BLaER1 (cell line): ENCODE measurements around the gene SAMD4B.
"Not testable (repeated sequence)": the region's sequence is repeated elsewhere in the genome, so short reads cannot be mapped to it uniquely, and the experiment has no call there.

Source experiments
- H3K27ac ChIP-seq: shearing (Covaris generic); formaldehyde crosslinking; 2 replicates; pipeline ENCODE4 v1.8.1; 2022
- H3K27me3 ChIP-seq: shearing (Covaris generic); formaldehyde crosslinking; 2 replicates; pipeline ENCODE4 v1.8.1; 2022
- H3K36me3 ChIP-seq: shearing (Covaris generic); formaldehyde crosslinking; 2 replicates; pipeline ENCODE4 v1.8.1; 2022
- H3K4me1 ChIP-seq: shearing (Covaris generic); formaldehyde crosslinking; 2 replicates; pipeline ENCODE4 v1.8.1; 2022
- H3K4me2 ChIP-seq: shearing (Covaris generic); formaldehyde crosslinking; 2 replicates; pipeline ENCODE4 v1.8.1; 2022
- H3K4me3 ChIP-seq: shearing (Covaris generic); formaldehyde crosslinking; 2 replicates; pipeline ENCODE4 v1.8.1; 2022
- H3K9ac ChIP-seq: shearing (Covaris generic); formaldehyde crosslinking; 2 replicates; pipeline ENCODE4 v1.8.1; 2022
- H3K9me3 ChIP-seq: shearing (Covaris generic); formaldehyde crosslinking; 2 replicates; pipeline ENCODE4 v1.8.1; 2022
- H4K20me1 ChIP-seq: shearing (Covaris generic); formaldehyde crosslinking; 2 replicates; pipeline ENCODE4 v1.8.1; 2022
- Cebpa-rat ChIP-seq: shearing (Covaris generic); IDR thresholded peaks from 2 replicates; pipeline ENCODE4 v1.8.1; 2022

SAMD4B gene

GRCh38 chr19:39321117-39321831 is 20.9 kb upstream of the SAMD4B start:
- H3K9ac ChIP-seq = no peak overlapping the region
- peaks cover 38% of the 10 kb centered on the region for H3K36me3 ChIP-seq
- no peaks in the 10 kb centered on the region for H3K27me3 ChIP-seq
- peaks cover 45% of the 10 kb centered on the region for H3K4me1 ChIP-seq
- H3K4me2 ChIP-seq = peak overlapping the region; percentile 63
- peak overlapping the region; percentile 39; the same call in 1 of the 2 replicates for H3K4me3 ChIP-seq
- no peak for TF ChIP-seq Cebpa-rat
- H3K27ac ChIP-seq = 0 out of 2 replicates have a peak overlapping the region, but pooled peaks have one; percentile 7
- H4K20me1 ChIP-seq = peaks cover 90% of the 10 kb centered on the region
- H3K9me3 ChIP-seq = no peaks in the 10 kb centered on the region

GRCh38 chr19:39321832-39322176 is 20.4 kb upstream of the SAMD4B start:
- Histone ChIP-seq H3K9ac (no peak overlapping the region), H3K27me3 (no peaks in the 10 kb centered on the region), H4K20me1 (peaks cover 88% of the 10 kb centered on the region), H3K4me3 (no peak overlapping the region), H3K27ac (no peak overlapping the region), H3K9me3 (no peaks in the 10 kb centered on the region), H3K36me3 (peaks cover 35% of the 10 kb centered on the region), H3K4me2 (peak overlapping the region; percentile 63; the same call in 1 of the 2 replicates), H3K4me1 (peaks cover 45% of the 10 kb centered on the region)
- TF ChIP-seq Cebpa-rat = no peak

- no peak for TF ChIP-seq Cebpa-rat
- Histone ChIP-seq H3K27ac (no peak overlapping the region), H4K20me1 (peaks cover 90% of the 10 kb centered on the region), H3K9me3 (no peaks in the 10 kb centered on the region), H3K27me3 (no peaks in the 10 kb centered on the region), H3K9ac (no peak overlapping the region), H3K4me1 (peaks cover 57% of the 10 kb centered on the region), H3K36me3 (peaks cover 42% of the 10 kb centered on the region), H3K4me3 (no peak overlapping the region), H3K4me2 (no peak overlapping the region)
Measured at GRCh38 chr19:39324242-39324842, 17.9 kb upstream of the SAMD4B start.

GRCh38 chr19:39325778-39326665 is 16.2 kb upstream of the SAMD4B start:
- Histone ChIP-seq H4K20me1 (peaks cover 95% of the 10 kb centered on the region), H3K36me3 (peaks cover 58% of the 10 kb centered on the region), H3K4me1 (peaks cover 63% of the 10 kb centered on the region), H3K4me3 (no peak overlapping the region), H3K27ac (no peak overlapping the region), H3K4me2 (no peak overlapping the region), H3K9ac (no peak overlapping the region), H3K27me3 (no peaks in the 10 kb centered on the region), H3K9me3 (no peaks in the 10 kb centered on the region)
- no peak for TF ChIP-seq Cebpa-rat

DNA sequence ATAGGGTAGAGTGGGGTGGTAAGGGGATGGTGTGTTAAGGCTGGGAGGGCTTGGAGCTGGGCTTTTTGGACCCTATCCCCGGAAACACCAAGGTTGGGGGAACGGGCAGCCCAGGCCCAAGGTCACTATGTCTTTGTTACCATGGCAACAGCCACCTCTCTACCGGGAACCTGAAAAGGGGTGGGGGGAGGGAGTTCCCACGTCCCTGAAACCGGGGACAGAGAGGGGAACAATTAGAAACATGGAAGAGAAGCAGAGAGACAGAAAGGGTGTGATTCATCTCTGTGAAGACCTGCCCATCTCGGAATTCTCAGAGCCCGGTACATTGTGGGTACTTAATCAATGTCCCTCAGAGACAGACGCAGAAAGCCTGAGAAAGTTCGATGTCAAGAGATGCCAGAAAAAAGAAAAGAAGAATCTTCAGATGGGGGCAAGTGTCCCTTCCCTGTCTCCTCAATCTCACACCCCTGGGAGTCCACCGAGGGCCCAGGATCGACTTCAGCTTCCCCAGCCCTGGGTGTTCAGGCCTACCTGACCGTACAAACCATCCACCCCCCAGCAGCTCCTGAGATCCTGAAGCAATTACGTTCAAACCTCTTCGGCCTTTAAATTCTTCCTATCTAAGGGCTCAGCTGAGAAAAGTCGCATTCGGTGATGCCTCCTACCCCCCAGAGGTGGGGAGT is 14.7 kb upstream of the SAMD4B start:
- Histone ChIP-seq H3K4me1 (peaks cover 66% of the 10 kb centered on the region), H3K36me3 (peaks cover 73% of the 10 kb centered on the region), H3K4me2 (peak overlapping the region; percentile 79), H3K27ac (peak overlapping the region; percentile 35; the same call in 1 of the 2 replicates), H3K27me3 (no peaks in the 10 kb centered on the region), H3K9me3 (no peaks in the 10 kb centered on the region), H4K20me1 (peaks cover 96% of the 10 kb centered on the region), H3K9ac (no peak overlapping the region), H3K4me3 (no peak overlapping the region)
- TF ChIP-seq Cebpa-rat = no peak

DNA sequence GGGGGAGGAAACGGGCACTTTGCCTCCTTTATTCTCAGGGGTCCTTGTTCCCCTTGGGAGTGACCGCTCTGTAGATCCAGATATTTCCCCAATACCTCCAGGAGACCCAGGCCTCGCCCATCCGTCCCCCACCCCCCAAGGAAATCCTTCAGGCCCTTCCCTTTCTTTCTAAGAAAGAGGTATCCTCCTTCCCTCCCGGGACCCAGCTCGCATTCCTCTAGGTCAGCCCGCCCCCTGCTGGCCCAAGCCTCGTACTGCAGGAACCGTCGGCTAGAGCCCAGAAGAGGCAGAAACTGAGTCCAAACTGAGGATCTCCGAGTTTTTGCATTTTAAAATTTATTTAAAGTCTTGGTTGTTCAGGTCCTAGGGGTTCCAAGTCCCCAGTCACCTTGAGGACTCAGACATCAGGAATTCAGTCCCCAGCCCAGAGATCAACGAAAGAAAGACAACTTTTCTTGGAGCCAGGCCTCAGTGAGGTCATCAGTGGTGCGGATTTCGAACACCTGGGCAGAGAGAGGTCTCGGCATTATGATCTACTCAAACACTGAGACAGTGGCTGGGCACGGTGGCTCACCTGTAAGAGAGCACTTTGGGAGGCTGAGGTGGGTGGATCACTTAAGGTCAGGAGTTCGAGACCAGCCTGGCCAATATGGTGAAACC is 14.0 kb upstream of the SAMD4B start:
- Histone ChIP-seq H3K9me3 (no peaks in the 10 kb centered on the region), H3K4me2 (peak overlapping the region; percentile 79), H4K20me1 (peaks cover 96% of the 10 kb centered on the region), H3K4me3 (no peak overlapping the region), H3K27ac (peak overlapping the region; percentile 35; the same call in 1 of the 2 replicates), H3K36me3 (peaks cover 79% of the 10 kb centered on the region), H3K9ac (0 out of 2 replicates have a peak overlapping the region, but pooled peaks have one; percentile 38), H3K27me3 (no peaks in the 10 kb centered on the region), H3K4me1 (peaks cover 66% of the 10 kb centered on the region)
- TF ChIP-seq Cebpa-rat = no peak

GRCh38 chr19:39329948-39330347 is 12.3 kb upstream of the SAMD4B start:
- no peaks in the 10 kb centered on the region for H3K9me3 ChIP-seq
- no peak for TF ChIP-seq Cebpa-rat
- H3K27me3 ChIP-seq = no peaks in the 10 kb centered on the region
- peaks cover 80% of the 10 kb centered on the region for H3K4me1 ChIP-seq
- H3K4me3 ChIP-seq = no peak overlapping the region
- H3K9ac ChIP-seq = 0 out of 2 replicates have a peak overlapping the region, but pooled peaks have one; percentile 53
- H3K36me3 ChIP-seq = peaks cover 83% of the 10 kb centered on the region
- H4K20me1 ChIP-seq = peaks cover 86% of the 10 kb centered on the region
- H3K4me2 ChIP-seq = peak overlapping the region; percentile 79
- peak overlapping the region; percentile 56; the same call in 1 of the 2 replicates for H3K27ac ChIP-seq

GRCh38 chr19:39332293-39332692 is 9.9 kb upstream of the SAMD4B start:
- peaks cover 65% of the 10 kb centered on the region for H4K20me1 ChIP-seq
- no peak overlapping the region for H3K4me3 ChIP-seq
- peak overlapping the region; percentile 79 for H3K4me2 ChIP-seq
- peaks cover 89% of the 10 kb centered on the region for H3K4me1 ChIP-seq
- peak overlapping the region; percentile 68; the same call in 1 of the 2 replicates for H3K9ac ChIP-seq
- H3K9me3 ChIP-seq = no peaks in the 10 kb centered on the region
- H3K36me3 ChIP-seq = peaks cover 64% of the 10 kb centered on the region
- H3K27ac ChIP-seq = peak overlapping the region; percentile 56; the same call in 1 of the 2 replicates
- H3K27me3 ChIP-seq = no peaks in the 10 kb centered on the region
- TF ChIP-seq Cebpa-rat = no peak

GRCh38 chr19:39332738-39333137 is 9.5 kb upstream of the SAMD4B start:
- not testable (repeated sequence) for H3K27ac ChIP-seq, H3K27me3 ChIP-seq, H3K9me3 ChIP-seq
- Histone ChIP-seq H3K36me3 (peaks cover 59% of the 10 kb centered on the region), H3K4me2 (peak overlapping the region; percentile 79), H3K4me1 (peaks cover 89% of the 10 kb centered on the region), H3K9ac (peak overlapping the region; percentile 40; the same call in 1 of the 2 replicates), H3K4me3 (0 out of 2 replicates have a peak overlapping the region, but pooled peaks have one; percentile 34), H4K20me1 (peaks cover 61% of the 10 kb centered on the region)
